ENCODE measurements around the gene SLC39A11. TPM values are rescaled to one million over a fixed set of nuclear protein-coding genes. Genes with fewer than 3 reads are reported as not detected.

The SLC39A11 gene
- total RNA-seq, 1 donor from 2014 or later: 34.8 TPM

GRCh38 chr17:72813481-72813880 lies 279.0 kb downstream of the SLC39A11 start:
- no peaks in the 10 kb centered on the region for H3K27me3 Mint-ChIP-seq
- H3K9me3 Mint-ChIP-seq: peaks cover 16% of the 10 kb centered on the region
- intact Hi-C loops (cut with micrococcal nuclease): no loop called here
- DNase-seq (no peak), ATAC-seq (ENCODE audit: low read depth) (no peak)
- H3K4me1 Mint-ChIP-seq: no peaks in the 10 kb centered on the region
- POLR2A ChIA-PET: no interaction called here
- peaks cover 67% of the 10 kb centered on the region for H3K36me3 Mint-ChIP-seq (ENCODE audit: low read depth)
- H3K27ac Mint-ChIP-seq: no peak overlapping the region
- no peak overlapping the region for H3K4me3 Mint-ChIP-seq
- no peak for TF ChIP-seq CTCF (IDR thresholded peaks at IDR 0.05)
- CTCF ChIA-PET: no interaction called here

DNA sequence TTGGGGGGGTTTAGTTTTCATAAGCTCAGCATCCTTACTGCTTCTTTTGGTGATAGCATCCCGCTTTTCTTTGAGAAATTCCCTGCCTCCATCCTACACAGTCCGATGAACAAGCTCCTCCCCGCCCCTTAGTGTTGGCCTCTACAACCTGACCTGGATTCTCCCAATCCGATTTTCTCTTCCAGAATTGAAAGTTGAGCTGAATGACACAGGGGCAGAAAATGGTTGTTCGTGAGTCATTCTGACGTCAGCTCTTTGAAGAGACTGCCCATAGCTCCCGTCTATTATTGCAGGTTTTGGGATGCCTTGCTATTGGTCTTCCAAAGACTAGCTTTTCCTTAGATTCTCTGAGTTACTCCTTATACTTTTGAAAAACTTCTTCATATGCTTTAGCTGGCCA lies 279.7 kb downstream of the SLC39A11 start:
- intact Hi-C loops (cut with micrococcal nuclease): no loop called here
- DNase-seq (no peak), ATAC-seq (ENCODE audit: low read depth) (no peak)
- Mint-ChIP-seq H3K27me3 (no peaks in the 10 kb centered on the region), H3K9me3 (peaks cover 16% of the 10 kb centered on the region), H3K27ac (no peak overlapping the region), H3K4me1 (no peaks in the 10 kb centered on the region), H3K36me3 (ENCODE audit: low read depth) (peaks cover 60% of the 10 kb centered on the region), H3K4me3 (no peak overlapping the region)
- TF ChIP-seq CTCF (IDR thresholded peaks at IDR 0.05): no peak
- CTCF ChIA-PET: no interaction called here
- POLR2A ChIA-PET: no interaction called here

DNA sequence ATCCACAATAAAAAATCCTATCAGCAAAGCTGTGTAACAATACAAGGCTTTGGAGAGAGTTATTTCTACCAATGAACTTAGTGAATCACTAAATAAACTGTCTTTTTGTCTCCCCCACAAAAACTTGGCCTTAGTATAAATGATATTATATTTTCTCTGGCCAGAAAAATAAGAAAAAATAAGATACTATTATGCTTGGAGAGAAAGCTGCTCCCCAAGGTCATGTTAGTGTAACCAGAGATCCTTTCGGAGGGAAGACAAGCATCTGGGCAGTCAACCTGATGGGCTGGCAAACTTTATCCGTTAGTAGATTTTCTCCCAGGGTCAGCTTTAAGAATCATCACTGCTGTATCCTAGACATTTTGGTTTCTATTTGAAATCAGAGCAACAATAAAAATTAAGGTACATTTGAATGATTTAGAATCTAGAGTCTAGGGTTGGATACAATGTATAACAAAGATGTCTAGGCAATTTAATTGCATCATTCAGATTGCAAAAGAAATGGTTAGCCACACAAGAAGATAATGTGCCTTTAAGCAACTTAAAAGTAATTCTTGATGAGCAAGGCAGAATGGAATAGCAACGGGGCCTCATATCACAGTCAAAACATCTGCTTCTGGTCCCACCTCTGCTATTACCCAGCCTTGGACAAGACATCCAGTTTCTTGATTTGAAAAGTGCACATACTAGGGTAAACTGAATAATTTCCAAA lies 280.4 kb downstream of the SLC39A11 start:
- no peak overlapping the region for H3K27ac Mint-ChIP-seq
- no peak overlapping the region for H3K4me3 Mint-ChIP-seq
- ChIA-PET POLR2A (no interaction called here), CTCF (no interaction called here)
- DNase-seq (no peak), ATAC-seq (ENCODE audit: low read depth) (no peak)
- intact Hi-C loops (cut with micrococcal nuclease): no loop called here
- no peaks in the 10 kb centered on the region for H3K4me1 Mint-ChIP-seq
- peaks cover 16% of the 10 kb centered on the region for H3K9me3 Mint-ChIP-seq
- H3K36me3 Mint-ChIP-seq (ENCODE audit: low read depth): peaks cover 54% of the 10 kb centered on the region
- no peak for TF ChIP-seq CTCF (IDR thresholded peaks at IDR 0.05)
- no peaks in the 10 kb centered on the region for H3K27me3 Mint-ChIP-seq

DNA sequence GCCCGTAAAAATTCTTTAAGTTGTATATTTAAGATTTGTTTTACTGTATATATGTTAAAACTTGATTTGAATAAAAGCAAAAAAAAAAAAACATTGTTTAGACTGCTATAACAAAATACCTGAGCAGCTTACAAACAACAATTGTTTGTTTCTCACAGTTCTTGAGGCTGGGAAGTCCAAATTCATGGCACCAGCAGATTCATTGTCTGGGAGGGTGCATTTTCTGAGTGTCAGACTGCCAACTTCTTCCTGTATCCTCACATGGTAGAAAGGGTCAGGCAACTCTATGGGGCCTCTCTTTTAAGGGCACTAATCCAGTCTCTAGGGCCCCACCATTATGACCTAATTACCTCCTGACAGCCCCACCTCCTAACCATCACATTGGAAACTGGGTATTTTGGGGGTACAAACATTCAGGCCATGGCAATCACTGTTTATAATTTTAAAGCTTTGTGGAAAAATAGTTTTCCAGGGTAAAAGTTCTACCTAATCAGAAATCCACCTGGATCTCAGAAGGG lies 281.4 kb downstream of the SLC39A11 start:
- intact Hi-C loops (cut with micrococcal nuclease): no loop called here
- Mint-ChIP-seq H3K36me3 (ENCODE audit: low read depth) (peaks cover 46% of the 10 kb centered on the region), H3K9me3 (peaks cover 16% of the 10 kb centered on the region), H3K4me3 (no peak overlapping the region), H3K4me1 (no peaks in the 10 kb centered on the region), H3K27me3 (no peaks in the 10 kb centered on the region), H3K27ac (no peak overlapping the region)
- CTCF ChIA-PET: no interaction called here
- no peak for TF ChIP-seq CTCF (IDR thresholded peaks at IDR 0.05)
- POLR2A ChIA-PET: no interaction called here
- ATAC-seq (ENCODE audit: low read depth) (no peak), DNase-seq (no peak)

DNA sequence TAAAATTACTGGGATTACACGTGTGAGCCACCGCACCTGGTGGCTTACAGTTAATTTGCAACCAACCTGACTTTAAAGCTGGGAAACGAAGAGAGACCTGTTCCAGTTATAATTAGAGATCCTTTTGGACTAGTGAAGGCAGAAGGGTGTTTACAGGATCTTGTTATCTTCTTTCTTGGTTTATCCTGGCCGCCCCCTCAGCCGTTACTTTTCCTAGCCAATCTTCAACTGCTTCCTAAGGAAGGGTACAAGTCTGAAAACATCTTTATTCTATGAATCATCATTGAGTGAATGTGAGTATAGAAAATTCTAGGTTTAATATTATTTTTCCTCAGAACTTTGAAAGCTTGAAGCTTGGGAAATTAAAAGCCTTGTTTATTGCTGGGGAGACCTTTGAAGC lies 286.5 kb downstream of the SLC39A11 start:
- ATAC-seq (ENCODE audit: low read depth) (no peak), DNase-seq (no peak)
- CTCF ChIA-PET: no interaction called here
- H3K27me3 Mint-ChIP-seq: no peaks in the 10 kb centered on the region
- peaks cover 14% of the 10 kb centered on the region for H3K36me3 Mint-ChIP-seq (ENCODE audit: low read depth)
- POLR2A ChIA-PET: no interaction called here
- no peak overlapping the region for H3K27ac Mint-ChIP-seq
- no peaks in the 10 kb centered on the region for H3K4me1 Mint-ChIP-seq
- no peak for TF ChIP-seq CTCF (IDR thresholded peaks at IDR 0.05)
- H3K4me3 Mint-ChIP-seq: no peak overlapping the region
- H3K9me3 Mint-ChIP-seq: peaks cover 6% of the 10 kb centered on the region
- intact Hi-C loops (cut with micrococcal nuclease): no loop called here
